ENCODE measurements around the gene COL16A1. TPM values are rescaled to one million over a fixed set of nuclear protein-coding genes. Genes with fewer than 3 reads are reported as not detected.

Gene COL16A1
- polyA plus RNA-seq, 3 donors: 0.13 TPM; not detected in 2

- Histone ChIP-seq H3K79me2 (ENCODE audit: insufficient read depth, low read length) (no peaks in the 10 kb centered on the region), H3K27ac (ENCODE audit: low read depth in 1 of 2, low read length in 2 of 2) (no peak overlapping the region), H3K9me3 (replicated peaks in 1 of 2; ENCODE audit: control insufficient read depth in 1 of 2, insufficient read depth in 1 of 2, low read length in 2 of 2) (no peaks in the 10 kb centered on the region), H3K36me3 (replicated peaks in 1 of 2; ENCODE audit: control insufficient read depth in 1 of 2, insufficient read depth in 2 of 2, low read length in 2 of 2) (no peaks in the 10 kb centered on the region), H3K27me3 (ENCODE audit: control insufficient read depth in 2 of 2, insufficient read depth in 2 of 2, low read length in 2 of 2) (peaks cover 0 to 12% of the 10 kb centered on the region in 2 donors), H4K20me1 (ENCODE audit: insufficient read depth, low read length) (no peaks in the 10 kb centered on the region), H3K4me2 (replicated peaks; ENCODE audit: extremely low read depth, low read length, poor library complexity, severe bottlenecking) (no peak overlapping the region), H2AFZ (ENCODE audit: insufficient read depth, low read depth, low read length, poor library complexity, severe bottlenecking) (no peak overlapping the region), H3K9ac (ENCODE audit: insufficient read depth, low read length, poor library complexity, severe bottlenecking) (no peak overlapping the region), H3K4me3 (replicated peaks in 1 of 3; ENCODE audit: low read depth in 2 of 3, low read length in 3 of 3) (no peak overlapping the region), H3K4me1 (ENCODE audit: control insufficient read depth in 1 of 2, insufficient read depth in 2 of 2, low read length in 2 of 2) (peaks cover 5 to 11% of the 10 kb centered on the region in 2 donors)
- TF ChIP-seq CTCF (IDR thresholded peaks at IDR 0.05): no peak
- Mint-ChIP-seq H3K9me3 (peaks cover 0 to 1% (median 0%) of the 10 kb centered on the region in 7 donors), H3K27ac (no peak overlapping the region), H3K4me3 (no peak overlapping the region), H3K36me3 (no peaks in the 10 kb centered on the region), H3K27me3 (ENCODE audit: low read depth in 3 of 3) (peaks cover 12 to 24% (median 22%) of the 10 kb centered on the region in 3 donors), H3K4me1 (peaks cover 18% of the 10 kb centered on the region)
- DNase-seq: no peak
- intact Hi-C loops (cut with micrococcal nuclease): no loop called here
- WGBS (ENCODE audit: insufficient coverage): 52% methylated on average over 7 of the region's 7 CpGs
Observed at GRCh38 chr1:31746687-31747086, 42.9 kb upstream of the COL16A1 start.

GRCh38 chr1:31745946-31746670 lies 42.3 kb upstream of the COL16A1 start:
- H3K4me1 Mint-ChIP-seq: peaks cover 16% of the 10 kb centered on the region
- Histone ChIP-seq H3K4me3 (replicated peaks in 1 of 3; ENCODE audit: low read depth in 2 of 3, low read length in 3 of 3) (no peak overlapping the region), H3K9me3 (replicated peaks in 1 of 2; ENCODE audit: control insufficient read depth in 1 of 2, insufficient read depth in 1 of 2, low read length in 2 of 2) (no peaks in the 10 kb centered on the region), H3K79me2 (ENCODE audit: insufficient read depth, low read length) (no peaks in the 10 kb centered on the region), H3K4me1 (ENCODE audit: control insufficient read depth in 1 of 2, insufficient read depth in 2 of 2, low read length in 2 of 2) (peaks cover 5 to 10% of the 10 kb centered on the region in 2 donors), H4K20me1 (ENCODE audit: insufficient read depth, low read length) (no peaks in the 10 kb centered on the region), H3K9ac (ENCODE audit: insufficient read depth, low read length, poor library complexity, severe bottlenecking) (no peak overlapping the region), H3K27me3 (ENCODE audit: control insufficient read depth in 2 of 2, insufficient read depth in 2 of 2, low read length in 2 of 2) (peaks cover 0 to 10% of the 10 kb centered on the region in 2 donors), H3K4me2 (replicated peaks; ENCODE audit: extremely low read depth, low read length, poor library complexity, severe bottlenecking) (no peak overlapping the region), H3K36me3 (replicated peaks in 1 of 2; ENCODE audit: control insufficient read depth in 1 of 2, insufficient read depth in 2 of 2, low read length in 2 of 2) (no peaks in the 10 kb centered on the region), H2AFZ (ENCODE audit: insufficient read depth, low read depth, low read length, poor library complexity, severe bottlenecking) (no peak overlapping the region), H3K27ac (ENCODE audit: low read depth in 1 of 2, low read length in 2 of 2) (no peak overlapping the region)
- peaks cover 12 to 23% (median 23%) of the 10 kb centered on the region in 3 donors for H3K27me3 Mint-ChIP-seq (ENCODE audit: low read depth in 3 of 3)
- H3K9me3 Mint-ChIP-seq: peaks cover 0 to 1% (median 0%) of the 10 kb centered on the region in 7 donors
- TF ChIP-seq CTCF (IDR thresholded peaks at IDR 0.05): peak; percentile 31
- H3K36me3 Mint-ChIP-seq: no peaks in the 10 kb centered on the region
- H3K4me3 Mint-ChIP-seq: no peak overlapping the region
- peak overlapping the region in 1 of 7 donors; percentile 13 for H3K27ac Mint-ChIP-seq
- 55% methylated on average over 15 of the region's 15 CpGs for WGBS (ENCODE audit: insufficient coverage)
- intact Hi-C loops (cut with micrococcal nuclease): no loop called here
- no peak for DNase-seq

All from CD14-positive monocyte (primary cell).